Endothelial cell of umbilical vein (primary cell): Measurements from ENCODE around the gene AMER3. TPM values are rescaled to one million over a fixed set of nuclear protein-coding genes. Genes with fewer than 3 reads are reported as not detected.

Source experiments
- BruUV-seq: library from RNA; stranded (reverse); fragments of 400-500 nt; replicated peaks from 2 replicates; lab custom pipeline; 2021; lab: Mats Ljungman, UMichigan
- CTCF ChIA-PET: fragments of 300-600, 350-600 bp; sonication (Branson Sonifier 250); formaldehyde crosslinking; loops from one replicate; lab custom pipeline; 2021; ENCODE audit warnings: antibody characterized with exemption, inconsistent platforms; lab: Charles Lee
- POLR2A ChIA-PET: fragments of 300-600, 350-600 bp; sonication (Branson Sonifier 250); formaldehyde crosslinking; loops from one replicate; lab custom pipeline; 2021; ENCODE audit warnings: antibody characterized with exemption, inconsistent platforms; lab: Charles Lee
- DNase-seq: peaks from one replicate; pipeline ENCODE4 v3.0.0-alpha.2; 2011; ENCODE audit warnings: low read depth, low spot score
- FAIRE-seq: peaks from 2 replicates; lab custom pipeline; 2011; peaks lifted over from hg19 to GRCh38; lab: Jason Lieb, UNC
- H2AFZ ChIP-seq: 2 replicates; pipeline ENCODE4 v1.6.0; 2012; ENCODE audit warnings: low read depth, low read length, control low read depth, inconsistent platforms
- H3K27ac ChIP-seq: 2 replicates; pipeline ENCODE4 v1.5.1; 2011; ENCODE audit warnings: low read depth, mild to moderate bottlenecking, control low read depth, low read length, moderate library complexity; ENCODE audit not compliant: insufficient read depth
- H3K27me3 ChIP-seq, 2 experiments: 2 replicates each; pipeline versions ENCODE4 v1.6.0 to v1.6.1; 2011; ENCODE audit warnings: low read length in 2 of 2, mixed read lengths in 1 of 2; ENCODE audit not compliant: control insufficient read depth in 2 of 2, insufficient read depth in 2 of 2
- H3K36me3 ChIP-seq, 2 experiments: 2 replicates in 1 of 2; 3 replicates in 1 of 2; pipeline ENCODE4 v1.5.1; 2011; ENCODE audit warnings: low read length in 2 of 2, mild to moderate bottlenecking in 1 of 2, moderate library complexity in 1 of 2; ENCODE audit not compliant: control insufficient read depth in 2 of 2, insufficient read depth in 2 of 2; ENCODE audit errors: extremely low read depth in 1 of 2
- H3K4me1 ChIP-seq: 3 replicates; pipeline ENCODE4 v1.5.1; 2011; ENCODE audit warnings: mild to moderate bottlenecking, low read length; ENCODE audit not compliant: control insufficient read depth, insufficient read depth; ENCODE audit errors: extremely low read depth
- H3K4me2 ChIP-seq: 2 replicates; pipeline ENCODE4 v1.6.1; 2011; ENCODE audit warnings: low read length, control low read depth, mixed read lengths; ENCODE audit not compliant: insufficient read depth
- H3K4me3 ChIP-seq, 3 experiments: fragments of 200-600 bp in 1 of 3; sonication (generic), shearing (Covaris generic) in 1 of 3; replicated peaks in 1 of 3; 2 replicates each; pipeline ENCODE4 v1.5.1; 2011 to 2016; ENCODE audit warnings: control low read depth in 3 of 3, low read length in 3 of 3, mild to moderate bottlenecking in 2 of 3, inconsistent platforms in 1 of 3, low read depth in 1 of 3, moderate library complexity in 1 of 3; ENCODE audit not compliant: insufficient read depth in 1 of 3
- H3K79me2 ChIP-seq: 2 replicates; pipeline ENCODE4 v1.6.0; 2012; ENCODE audit warnings: low read length, inconsistent platforms; ENCODE audit not compliant: control insufficient read depth, insufficient read depth
- H3K9ac ChIP-seq: replicated peaks from 2 replicates; pipeline ENCODE3; 2011; ENCODE audit warnings: low read length, control low read depth; ENCODE audit not compliant: insufficient read depth; ENCODE audit errors: extremely low read depth
- H3K9me1 ChIP-seq: replicated peaks from 3 replicates; pipeline ENCODE4 v1.6.0; 2011; ENCODE audit warnings: mild to moderate bottlenecking, low read length; ENCODE audit not compliant: control insufficient read depth, insufficient read depth; ENCODE audit errors: extremely low read depth
- H3K9me3 ChIP-seq: replicated peaks from 2 replicates; pipeline ENCODE4 v1.5.1; 2012; ENCODE audit warnings: low read length, inconsistent platforms; ENCODE audit not compliant: control insufficient read depth, insufficient read depth
- H4K20me1 ChIP-seq: replicated peaks from 2 replicates; pipeline ENCODE3; 2011; ENCODE audit warnings: mild to moderate bottlenecking, low read length; ENCODE audit not compliant: control insufficient read depth, insufficient read depth; ENCODE audit errors: extremely low read depth
- CTCF ChIP-seq, 2 donors: IDR thresholded peaks; 1 replicate in 1 of 2; 2 replicates in 1 of 2; pipeline ENCODE4 v1.5.1; 2011; ENCODE audit warnings: low read length in 2 of 2, mild to moderate bottlenecking in 2 of 2, moderate library complexity in 2 of 2, control low read depth in 1 of 2, inconsistent platforms in 1 of 2, low read depth in 1 of 2; ENCODE audit not compliant: insufficient read depth in 1 of 2; ENCODE audit errors: extremely low read depth in 1 of 2
- JUN ChIP-seq: IDR thresholded peaks from 2 replicates; pipeline ENCODE4 v1.6.1; 2011; ENCODE audit warnings: borderline replicate concordance, low read depth; ENCODE audit not compliant: insufficient read length, insufficient read depth
- MAX ChIP-seq: IDR thresholded peaks from 2 replicates; pipeline ENCODE4 v1.6.1; 2011; ENCODE audit not compliant: insufficient read depth, insufficient read length
- MYC ChIP-seq: IDR thresholded peaks from one replicate; pipeline ENCODE4 v1.6.1; 2011; ENCODE audit warnings: mild to moderate bottlenecking, low read depth, low read length
- POLR2A ChIP-seq: IDR thresholded peaks from 2 replicates; pipeline ENCODE4 v1.6.1; 2012; ENCODE audit warnings: low read depth, mild to moderate bottlenecking, control low read depth, low read length
- dilution Hi-C: fragments of 300-500 bp; cut with MboI; formaldehyde crosslinking; loops from one replicate; pipeline ENCODE4 v1.15.0; 2019; ENCODE audit warnings: low sequenced_read_pairs; ENCODE audit not compliant: extremely low pct_ligation_motif_present
- intact Hi-C: fragments of 100-400 bp; cut with micrococcal nuclease; formaldehyde crosslinking; loops from one replicate; pipeline ENCODE4 v1.10.0; 2022
- polyA plus RNA-seq, 4 experiments: library from polyadenylated mRNA; depleted of rRNA in 3 of 4; stranded (reverse) in 3 of 4; unstranded in 1 of 4; fragments of >200 nt; gene quantifications; 2 replicates each; pipeline versions ENCODE4 v1.2.1 to v1.2.3, GENCODE V29; 2011 to 2012; ENCODE audit warnings: missing spikeins in 1 of 4
- total RNA-seq: library from RNA; stranded (reverse); gene quantifications from 2 replicates; pipeline ENCODE4 v1.2.3, GENCODE V29; 2021

The AMER3 gene
- total and polyA plus RNA-seq, 2 donors (not counting 3 experiments of a cell fraction or from before 2014, with no cell fraction given): not detected

GRCh38 chr2:130728549-130729316 lies 26.6 kb upstream of the AMER3 start, which contains the start of gene GPR148:
Gene GPR148 (plus strand): TSS chr2:130729070. CDS start chr2:130729152, 82 bp downstream.
- H2AFZ ChIP-seq: peak within 1 kb of the TSS; percentile 51

More at GRCh38 chr2:130728549-130729316, 26.6 kb upstream of the AMER3 start, which contains the start of gene GPR148:
- Histone ChIP-seq H3K27ac (no peak within 1 kb of the TSS), H3K36me3 (no peaks in the 10 kb centered on the region), H4K20me1 (no peaks in the 10 kb centered on the region), H3K4me3 (no peak within 1 kb of the TSS), H3K79me2 (no peaks in the 10 kb centered on the region), H3K9me3 (no peaks in the 10 kb centered on the region), H3K27me3 (no peaks in the 10 kb centered on the region), H3K4me2 (peak within 1 kb of the TSS; percentile 16), H3K9ac (no peak within 1 kb of the TSS), H3K4me1 (peaks cover 8% of the 10 kb centered on the region), H3K9me1 (no peaks in the 10 kb centered on the region)
- CTCF ChIA-PET: interaction anchor here (1.3 kb wide), 1 partner anchor 69 kb away, joined by 5 read pairs; no protein-coding TSS in a partner anchor
- intact Hi-C loops (loop anchor here (10.0 kb wide), 1 partner anchor 374 kb away; the partner anchor contains the start of gene PTPN18), dilution Hi-C loops (no loop called here)
- no TSS peak for BruUV-seq
- POLR2A ChIA-PET: no interaction called here
- FAIRE-seq (no peak), DNase-seq (no peak)
- TF ChIP-seq MAX (no peak), JUN (no peak), POLR2A (no peak), CTCF (IDR thresholded peaks at IDR 0.05; ENCODE audit: extremely low read depth in 1 of 2, insufficient read depth in 1 of 2, low read depth in 1 of 2, low read length in 2 of 2) (no peak), MYC (no peak)
